ENCODE results near the gene PFKFB3.

GRCh38 chr10:6249698-6250097, 47.0 kb downstream of the PFKFB3 start:
- TF ChIP-seq POLR2A (IDR thresholded peaks at IDR 0.05), result no peak
- TF ChIP-seq CTCF (IDR thresholded peaks at IDR 0.05), result no peak
- TF ChIP-seq EP300 (IDR thresholded peaks at IDR 0.05), result no peak
